Daoy (cell line): ENCODE data around the gene RNF32. TPM values are rescaled to one million over a fixed set of nuclear protein-coding genes. Genes with fewer than 3 reads are reported as not detected.
A peak's percentile ranks its signal among the peaks of the same experiment; 100 is the strongest.
"Not testable (repeated sequence)": the region's sequence is repeated elsewhere in the genome, so short reads cannot be mapped to it uniquely, and the experiment has no call there.

Experiments used
- DNase-seq: peaks from one replicate; pipeline ENCODE4 v3.0.0-alpha.2; 2015; ENCODE audit warnings: low read depth
- total RNA-seq: library from RNA; depleted of rRNA; stranded (reverse); fragments of >200 nt; shearing (Covaris generic); gene quantifications from 2 replicates; pipeline ENCODE4 v1.2.3, GENCODE V29; 2014

Gene RNF32
- total RNA-seq, 1 experiment from 2014 or later = 3.2 TPM

DNA sequence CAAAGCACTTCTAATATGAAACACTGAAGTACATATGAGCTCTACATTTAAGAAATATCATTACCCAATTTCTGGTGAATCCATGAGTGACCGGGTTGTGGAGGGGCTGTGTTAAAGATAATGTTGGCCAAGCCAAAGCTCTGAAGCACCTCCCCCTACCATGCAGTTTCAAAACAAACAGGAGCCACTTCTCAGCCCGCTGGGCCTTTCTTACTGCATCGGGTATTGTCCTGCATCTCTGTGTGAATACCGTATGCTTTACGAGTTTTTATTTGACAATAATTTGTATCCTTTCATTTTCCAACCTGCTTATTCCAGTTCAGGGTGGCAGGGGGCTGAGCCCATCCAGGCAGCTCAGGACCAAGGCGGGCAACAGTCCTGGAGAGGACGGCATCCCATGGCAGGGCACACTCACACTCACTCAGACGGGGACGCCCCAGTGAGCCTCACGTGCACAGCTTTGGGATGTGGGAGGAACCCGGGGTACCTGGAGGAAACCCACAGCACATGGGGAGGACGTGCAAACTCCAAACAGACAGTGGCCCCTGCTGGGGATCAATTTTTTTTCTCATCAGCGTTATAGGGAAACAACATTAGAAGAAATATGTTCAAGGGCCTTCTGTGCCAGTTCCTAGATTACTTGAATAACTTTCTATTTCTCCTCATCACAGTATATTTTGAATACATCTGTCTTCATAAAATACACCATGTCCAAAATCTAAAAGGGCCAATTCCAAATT is 1.9 kb downstream of the RNF32 start:
- no peak for DNase-seq

- DNase-seq = not testable (repeated sequence)
Observed at GRCh38 chr7:156647330-156647729, 6.8 kb downstream of the RNF32 start.

DNA sequence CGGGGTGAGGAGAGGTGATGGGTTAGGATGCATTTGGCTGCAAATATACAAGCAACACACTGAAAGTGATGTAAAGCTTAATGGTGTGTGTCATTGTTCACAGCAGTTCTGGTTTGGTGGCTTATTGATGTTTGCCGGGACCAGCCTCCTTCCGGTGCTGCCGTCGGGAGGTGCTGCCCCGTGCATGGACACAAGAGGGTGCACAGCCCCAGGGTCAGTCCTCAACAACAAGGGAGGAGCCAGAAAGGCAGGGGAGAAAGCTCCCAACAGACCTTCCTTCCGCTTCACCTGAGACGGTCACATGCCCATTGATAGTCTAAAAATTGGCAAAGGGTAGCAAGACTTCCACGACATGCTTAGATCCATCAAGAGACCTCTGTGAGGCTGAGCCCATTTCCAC is 9.5 kb downstream of the RNF32 start:
- no peak for DNase-seq

GRCh38 chr7:156651474-156651873 is 10.9 kb downstream of the RNF32 start:
- no peak for DNase-seq

GRCh38 chr7:156652886-156653568 is 12.5 kb downstream of the RNF32 start:
- peak; percentile 41 for DNase-seq

GRCh38 chr7:156654511-156655234 is 14.1 kb downstream of the RNF32 start:
- DNase-seq = no peak

- DNase-seq = no peak
Observed at GRCh38 chr7:156655251-156655650, 14.7 kb downstream of the RNF32 start.

GRCh38 chr7:156655983-156656382 is 15.4 kb downstream of the RNF32 start:
- no peak for DNase-seq

- DNase-seq = no peak
Observed at GRCh38 chr7:156656598-156656997, 16.0 kb downstream of the RNF32 start.

DNA sequence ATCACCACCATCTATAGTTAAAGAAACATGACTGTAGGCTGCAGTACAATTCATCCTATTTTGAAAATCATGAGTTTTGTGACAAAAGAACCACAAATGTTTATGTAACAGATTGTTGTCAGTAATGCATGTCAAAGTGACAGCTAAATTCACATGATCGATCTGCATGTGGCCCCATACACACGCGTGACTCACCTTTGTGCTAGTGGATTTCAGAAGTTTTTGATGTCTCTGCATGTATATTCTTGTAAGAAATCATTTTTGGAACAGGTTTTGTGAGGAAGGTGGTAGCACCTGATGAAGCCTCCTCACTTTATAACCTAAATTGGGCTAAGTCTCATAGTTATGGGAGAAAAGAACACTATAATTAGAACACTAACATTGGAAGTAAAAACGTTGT is 17.1 kb downstream of the RNF32 start:
- DNase-seq = no peak

DNA sequence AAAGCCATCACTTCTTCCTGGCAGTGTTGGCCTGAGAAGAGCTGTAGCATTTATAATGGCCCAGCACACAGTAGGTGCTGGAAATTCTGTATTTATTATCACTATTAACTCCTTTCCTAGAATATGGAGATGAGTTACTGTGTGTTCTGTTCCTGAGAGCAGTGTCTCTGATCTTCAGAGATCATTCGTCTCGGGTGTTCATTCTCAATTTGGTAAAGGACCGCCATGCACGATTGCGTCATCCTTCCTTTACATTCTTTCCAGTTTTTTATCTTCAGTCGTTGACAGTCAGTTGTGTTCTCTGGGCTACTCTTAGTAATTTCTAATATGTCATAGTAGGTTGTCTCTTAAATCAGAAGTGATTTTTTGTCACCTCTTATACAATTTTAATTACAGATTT is 18.6 kb downstream of the RNF32 start:
- no peak for DNase-seq

DNA sequence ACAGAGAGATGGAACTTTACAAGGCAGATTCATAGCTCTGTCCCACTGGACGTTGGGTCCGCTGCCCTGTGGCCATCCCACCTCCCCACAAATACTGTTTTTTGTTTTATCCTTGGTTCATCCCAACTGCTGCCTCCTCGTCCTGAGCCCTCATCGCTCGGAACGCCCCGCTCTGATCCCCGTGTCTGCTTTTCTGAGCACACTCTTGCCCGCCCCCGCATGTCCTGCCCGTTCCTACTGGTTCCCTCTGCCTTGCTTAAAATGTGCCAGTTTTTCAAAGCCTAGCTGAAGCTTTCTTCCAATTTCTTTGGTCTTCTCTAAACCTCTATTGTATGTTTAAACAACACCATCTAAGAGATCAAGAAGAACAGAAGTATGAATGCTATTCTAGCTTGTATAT is 19.4 kb downstream of the RNF32 start:
- no peak for DNase-seq

GRCh38 chr7:156661637-156662036 is 21.1 kb downstream of the RNF32 start:
- DNase-seq = no peak

- no peak for DNase-seq
Observed at GRCh38 chr7:156662277-156662676, 21.7 kb downstream of the RNF32 start.

GRCh38 chr7:156665101-156665500 is 24.5 kb downstream of the RNF32 start:
- no peak for DNase-seq

- no peak for DNase-seq
Observed at GRCh38 chr7:156666368-156667109, 26.0 kb downstream of the RNF32 start.

DNA sequence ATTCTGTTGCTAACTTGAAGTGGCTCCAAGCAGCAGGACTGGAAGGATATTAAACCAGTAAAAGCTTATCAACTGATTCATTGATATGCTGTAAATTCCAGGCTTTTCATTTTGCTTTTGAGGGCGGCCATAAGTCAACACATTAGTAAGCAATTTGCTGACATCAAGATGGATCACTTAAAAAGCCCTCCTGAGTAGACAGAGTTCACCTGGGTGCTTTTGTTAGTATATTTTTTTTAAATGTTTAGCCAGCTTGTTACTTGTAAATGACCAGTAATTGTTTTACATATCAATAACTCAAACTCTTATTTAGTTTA is 26.5 kb downstream of the RNF32 start:
- DNase-seq = no peak

- no peak for DNase-seq
Observed at GRCh38 chr7:156668130-156668741, 27.7 kb downstream of the RNF32 start.

DNA sequence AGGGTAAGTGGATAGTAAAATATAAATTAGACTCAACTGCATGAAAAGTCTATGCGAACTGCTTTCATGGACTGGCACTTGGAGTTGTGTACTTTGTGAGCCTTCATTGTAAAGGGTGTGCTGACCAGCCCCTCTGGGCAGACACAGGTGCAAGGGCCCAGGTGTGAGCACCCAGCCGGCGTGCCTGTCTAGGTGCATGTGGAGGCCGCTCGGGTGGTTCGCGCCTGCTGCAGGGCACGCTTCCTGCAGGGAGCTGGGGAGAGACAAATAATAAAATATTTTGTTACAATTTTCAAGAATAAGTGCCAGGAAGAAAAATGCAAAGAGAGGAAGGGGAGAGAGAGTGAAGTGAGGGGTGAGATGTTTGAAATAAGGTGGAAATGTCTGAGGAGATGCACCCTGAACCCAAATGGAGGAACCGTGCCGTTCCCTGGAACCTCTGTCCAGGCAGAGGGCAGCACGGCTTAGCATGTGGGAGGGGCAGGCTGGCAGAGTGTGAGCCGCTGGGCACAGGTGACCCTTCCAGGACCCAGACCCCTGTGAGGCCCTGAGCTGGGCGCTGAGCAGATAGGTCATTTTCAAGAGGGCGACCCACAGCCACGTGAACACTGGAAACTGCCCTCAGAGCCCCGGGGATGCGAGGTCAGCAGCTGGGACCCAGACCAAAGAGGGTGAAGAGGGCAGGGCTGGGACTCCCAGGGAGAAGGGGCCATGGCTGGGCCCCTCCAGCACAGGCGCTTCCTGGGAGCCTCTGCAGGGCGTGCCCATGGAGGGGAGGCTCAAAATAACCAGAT is 28.7 kb downstream of the RNF32 start:
- DNase-seq = no peak

- DNase-seq = no peak
Observed at GRCh38 chr7:156673454-156673853, 32.9 kb downstream of the RNF32 start.

- DNase-seq = no peak
Observed at GRCh38 chr7:156673902-156674301, 33.3 kb downstream of the RNF32 start.
